ENCODE data around the gene CFAP92. TPM values are rescaled to one million over a fixed set of nuclear protein-coding genes. Genes with fewer than 3 reads are reported as not detected.

CFAP92 gene
- total RNA-seq, 1 experiment from 2014 or later = 0.18 TPM

DNA sequence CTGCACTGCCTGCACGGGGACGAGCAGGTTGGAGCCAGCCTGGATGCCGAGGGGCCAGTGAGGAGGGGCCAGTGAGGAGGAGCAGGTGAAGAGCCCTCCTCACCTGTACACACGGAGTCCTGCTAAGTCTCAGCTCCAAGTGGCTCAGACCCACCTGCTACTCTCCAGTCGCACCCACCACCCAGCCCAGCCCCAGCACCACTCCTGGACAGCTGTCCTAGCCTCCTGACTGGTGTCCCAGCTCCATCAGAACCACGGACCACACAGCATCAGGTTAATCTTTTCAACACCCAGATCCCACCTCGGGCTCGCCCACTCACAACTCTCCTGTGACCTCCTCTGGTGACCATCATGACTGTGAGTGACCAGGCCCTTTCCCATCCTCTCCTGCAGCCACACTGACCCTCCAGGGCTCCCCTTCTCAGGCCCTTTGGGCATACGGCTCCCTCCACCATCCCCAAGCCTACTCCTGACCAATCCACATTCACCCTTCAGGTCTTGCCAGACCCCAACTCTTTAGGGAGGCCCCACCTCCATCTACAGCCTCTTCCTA is 21.0 kb upstream of the CFAP92 start:
- ATAC-seq = no peak
- Histone ChIP-seq H3K36me3 (ENCODE audit: control insufficient read depth, insufficient read depth, low read length) (no peaks in the 10 kb centered on the region), H3K27me3 (ENCODE audit: control insufficient read depth, insufficient read depth, low read length) (no peaks in the 10 kb centered on the region), H3K27ac (ENCODE audit: low read length) (no peak overlapping the region), H3K4me1 (ENCODE audit: control insufficient read depth, insufficient read depth, low read length) (no peaks in the 10 kb centered on the region), H3K4me3 (ENCODE audit: low read depth in 2 of 2, low read length in 2 of 2) (no peak overlapping the region), H3K9me3 (ENCODE audit: control insufficient read depth, insufficient read depth, low read depth, low read length) (no peaks in the 10 kb centered on the region)
- ChIA-PET CTCF (interaction anchor here (0.6 kb wide), 1 partner anchor 57 kb away, joined by 3 read pairs; no protein-coding TSS in a partner anchor), POLR2A (interaction anchor here (1.4 kb wide), 1 partner anchor 21 kb away, joined by 4 read pairs; the partner anchor contains the start of gene CFAP92)
- in situ Hi-C loops (cut with HindIII; ENCODE audit: low pct_unique_long_range_greater_than_20kb, low sequenced_read_pairs) (no loop called here), intact Hi-C loops (cut with micrococcal nuclease; ENCODE audit: unreplicated experiment) (no loop called here)
- no peak for DNase-seq (ENCODE audit: low read depth, low spot score)
- no TSS peak for BruUV-seq (replicated peaks)
- TF ChIP-seq SIN3A (IDR thresholded peaks at IDR 0.05; ENCODE audit: borderline replicate concordance, insufficient read depth, low read depth, low read length) (no peak), POLR2AphosphoS5 (IDR thresholded peaks at IDR 0.05; ENCODE audit: low read depth, low read length) (no peak), TCF7L2 (IDR thresholded peaks at IDR 0.05; ENCODE audit: low read depth, low read length) (no peak)
- TF ChIP-seq, protein P1, sequence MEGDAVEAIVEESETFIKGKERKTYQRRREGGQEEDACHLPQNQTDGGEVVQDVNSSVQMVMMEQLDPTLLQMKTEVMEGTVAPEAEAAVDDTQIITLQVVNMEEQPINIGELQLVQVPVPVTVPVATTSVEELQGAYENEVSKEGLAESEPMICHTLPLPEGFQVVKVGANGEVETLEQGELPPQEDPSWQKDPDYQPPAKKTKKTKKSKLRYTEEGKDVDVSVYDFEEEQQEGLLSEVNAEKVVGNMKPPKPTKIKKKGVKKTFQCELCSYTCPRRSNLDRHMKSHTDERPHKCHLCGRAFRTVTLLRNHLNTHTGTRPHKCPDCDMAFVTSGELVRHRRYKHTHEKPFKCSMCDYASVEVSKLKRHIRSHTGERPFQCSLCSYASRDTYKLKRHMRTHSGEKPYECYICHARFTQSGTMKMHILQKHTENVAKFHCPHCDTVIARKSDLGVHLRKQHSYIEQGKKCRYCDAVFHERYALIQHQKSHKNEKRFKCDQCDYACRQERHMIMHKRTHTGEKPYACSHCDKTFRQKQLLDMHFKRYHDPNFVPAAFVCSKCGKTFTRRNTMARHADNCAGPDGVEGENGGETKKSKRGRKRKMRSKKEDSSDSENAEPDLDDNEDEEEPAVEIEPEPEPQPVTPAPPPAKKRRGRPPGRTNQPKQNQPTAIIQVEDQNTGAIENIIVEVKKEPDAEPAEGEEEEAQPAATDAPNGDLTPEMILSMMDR (IDR thresholded peaks at IDR 0.05) = no peak
- TF ChIP-seq, protein P2, sequence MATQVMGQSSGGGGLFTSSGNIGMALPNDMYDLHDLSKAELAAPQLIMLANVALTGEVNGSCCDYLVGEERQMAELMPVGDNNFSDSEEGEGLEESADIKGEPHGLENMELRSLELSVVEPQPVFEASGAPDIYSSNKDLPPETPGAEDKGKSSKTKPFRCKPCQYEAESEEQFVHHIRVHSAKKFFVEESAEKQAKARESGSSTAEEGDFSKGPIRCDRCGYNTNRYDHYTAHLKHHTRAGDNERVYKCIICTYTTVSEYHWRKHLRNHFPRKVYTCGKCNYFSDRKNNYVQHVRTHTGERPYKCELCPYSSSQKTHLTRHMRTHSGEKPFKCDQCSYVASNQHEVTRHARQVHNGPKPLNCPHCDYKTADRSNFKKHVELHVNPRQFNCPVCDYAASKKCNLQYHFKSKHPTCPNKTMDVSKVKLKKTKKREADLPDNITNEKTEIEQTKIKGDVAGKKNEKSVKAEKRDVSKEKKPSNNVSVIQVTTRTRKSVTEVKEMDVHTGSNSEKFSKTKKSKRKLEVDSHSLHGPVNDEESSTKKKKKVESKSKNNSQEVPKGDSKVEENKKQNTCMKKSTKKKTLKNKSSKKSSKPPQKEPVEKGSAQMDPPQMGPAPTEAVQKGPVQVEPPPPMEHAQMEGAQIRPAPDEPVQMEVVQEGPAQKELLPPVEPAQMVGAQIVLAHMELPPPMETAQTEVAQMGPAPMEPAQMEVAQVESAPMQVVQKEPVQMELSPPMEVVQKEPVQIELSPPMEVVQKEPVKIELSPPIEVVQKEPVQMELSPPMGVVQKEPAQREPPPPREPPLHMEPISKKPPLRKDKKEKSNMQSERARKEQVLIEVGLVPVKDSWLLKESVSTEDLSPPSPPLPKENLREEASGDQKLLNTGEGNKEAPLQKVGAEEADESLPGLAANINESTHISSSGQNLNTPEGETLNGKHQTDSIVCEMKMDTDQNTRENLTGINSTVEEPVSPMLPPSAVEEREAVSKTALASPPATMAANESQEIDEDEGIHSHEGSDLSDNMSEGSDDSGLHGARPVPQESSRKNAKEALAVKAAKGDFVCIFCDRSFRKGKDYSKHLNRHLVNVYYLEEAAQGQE (IDR thresholded peaks at IDR 0.05; ENCODE audit: insufficient read depth in 1 of 2, low read depth in 2 of 2, low read length in 1 of 2) = no peak

DNA sequence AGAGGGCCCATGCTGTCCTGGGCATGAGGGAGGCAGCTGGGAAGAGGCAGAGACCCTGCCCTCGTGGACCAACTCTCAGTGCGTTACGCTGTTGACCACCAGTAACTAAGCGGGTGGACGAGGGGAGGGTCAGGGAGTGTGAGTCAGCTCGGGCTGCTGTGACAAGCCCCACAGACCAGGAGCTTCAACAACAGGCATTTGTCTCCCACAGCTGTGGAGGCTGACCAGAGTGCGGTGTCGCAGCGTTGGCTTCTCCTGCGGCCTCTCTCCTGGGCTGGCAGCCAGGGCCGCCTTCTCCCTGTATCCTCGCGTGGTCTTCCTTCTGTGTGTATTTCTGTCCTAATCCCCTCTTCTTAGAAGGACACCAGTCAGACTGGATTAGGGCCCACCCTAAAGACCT is 20.3 kb upstream of the CFAP92 start:
- TF ChIP-seq POLR2AphosphoS5 (IDR thresholded peaks at IDR 0.05; ENCODE audit: low read depth, low read length) = no peak
- no peak for TF ChIP-seq SIN3A (IDR thresholded peaks at IDR 0.05; ENCODE audit: borderline replicate concordance, insufficient read depth, low read depth, low read length)
- TF ChIP-seq, protein P2 (IDR thresholded peaks at IDR 0.05; ENCODE audit: insufficient read depth in 1 of 2, low read depth in 2 of 2, low read length in 1 of 2) = no peak
- CTCF ChIA-PET = no interaction called here
- Histone ChIP-seq H3K27me3 (ENCODE audit: control insufficient read depth, insufficient read depth, low read length) (no peaks in the 10 kb centered on the region), H3K9me3 (ENCODE audit: control insufficient read depth, insufficient read depth, low read depth, low read length) (no peaks in the 10 kb centered on the region), H3K36me3 (ENCODE audit: control insufficient read depth, insufficient read depth, low read length) (no peaks in the 10 kb centered on the region), H3K4me1 (ENCODE audit: control insufficient read depth, insufficient read depth, low read length) (no peaks in the 10 kb centered on the region), H3K27ac (ENCODE audit: low read length) (no peak overlapping the region), H3K4me3 (ENCODE audit: low read depth in 2 of 2, low read length in 2 of 2) (no peak overlapping the region)
- no TSS peak for BruUV-seq (replicated peaks)
- intact Hi-C loops (cut with micrococcal nuclease; ENCODE audit: unreplicated experiment) = no loop called here
- no peak for DNase-seq (ENCODE audit: low read depth, low spot score)
- POLR2A ChIA-PET = interaction anchor here (0.5 kb wide), 1 partner anchor 24 kb away, joined by 5 read pairs; no protein-coding TSS in a partner anchor
- ATAC-seq = peak; percentile 43; the same call in 1 of the 2 replicates
- in situ Hi-C loops (cut with HindIII; ENCODE audit: low pct_unique_long_range_greater_than_20kb, low sequenced_read_pairs) = no loop called here

Data from Panc1 (cell line).